Stimulated activated naive CD4-positive, alpha-beta T cell treated with Interleukin-2 at 50 U/mL for 16 hours (primary cell): ENCODE data around the gene ZNF48.

Source experiments
- DNase-seq: peaks from one replicate; lab custom pipeline; 2025; lab: John Stamatoyannopoulos, UW

Gene ZNF48

DNA sequence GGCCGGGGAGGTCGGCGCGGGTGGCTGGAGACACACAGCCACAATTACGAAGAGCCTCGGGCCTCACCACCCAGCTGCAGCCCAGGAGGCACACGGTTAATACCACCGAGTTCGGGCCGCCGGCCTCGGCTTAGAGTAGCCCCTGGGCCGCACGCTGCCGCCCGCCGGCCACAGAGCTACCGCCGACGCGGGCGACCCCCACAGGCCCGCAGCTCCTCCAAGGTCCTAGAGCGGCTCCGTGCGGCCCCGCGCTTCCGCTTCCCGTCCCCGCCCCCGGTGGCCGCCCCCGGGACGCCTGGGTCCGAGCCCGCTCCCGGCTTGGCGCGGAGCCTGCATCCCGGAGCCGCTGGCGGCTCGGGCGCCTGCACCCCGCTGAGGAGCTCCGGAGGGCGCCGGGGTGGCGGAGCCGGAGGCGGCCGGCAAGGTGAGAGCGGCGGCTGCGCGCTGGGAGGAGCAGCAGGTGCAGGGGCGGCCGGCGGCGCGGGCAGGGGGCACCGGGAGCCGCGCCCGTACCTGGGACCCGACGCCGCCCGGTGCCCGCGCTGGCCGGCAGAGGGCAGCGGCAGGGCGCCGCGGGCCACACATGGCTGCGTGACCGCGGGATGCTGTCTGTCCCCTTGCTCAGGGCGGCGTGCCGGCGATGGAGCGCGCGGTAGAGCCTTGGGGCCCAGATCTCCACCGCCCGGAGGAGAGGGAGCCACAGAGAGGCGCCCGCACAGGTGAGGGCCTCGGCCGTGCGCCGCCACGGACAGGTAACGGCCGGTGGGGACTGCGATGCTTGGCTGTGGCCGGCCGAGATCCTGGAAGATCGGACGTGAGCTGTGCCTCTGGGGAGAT, at the start of gene ZNF48:
Gene ZNF48 (plus strand): TSS at position 266 of the 837 bp plus-strand sequence. CDS start 375 bp downstream, at position 641.
- DNase-seq: peak; percentile 51

DNA sequence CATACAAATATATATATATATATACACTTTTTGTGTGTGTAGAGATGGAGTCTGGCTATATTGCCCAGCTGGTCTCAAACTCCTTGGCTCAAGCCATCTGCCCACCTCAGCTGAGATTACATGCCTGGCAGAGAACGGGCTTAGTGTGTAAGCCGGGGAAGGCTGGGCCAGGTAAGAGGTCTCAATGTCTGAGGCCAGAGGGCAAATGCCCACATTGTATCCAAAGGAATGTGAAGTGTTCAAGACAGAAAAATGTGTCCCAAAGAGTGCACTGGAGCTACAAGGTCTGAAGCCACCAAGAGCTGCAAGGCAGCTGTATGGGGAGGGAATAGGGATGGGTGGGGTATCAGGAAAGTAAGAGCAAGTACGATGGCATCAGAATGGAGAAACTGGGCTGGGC, 48.9 kb upstream of the ZNF48 start:
- DNase-seq: no peak

- no peak for DNase-seq
Measured at GRCh38 chr16:30348113-30348512, 47.1 kb upstream of the ZNF48 start.

- DNase-seq: no peak
Measured at GRCh38 chr16:30348929-30349328, 46.3 kb upstream of the ZNF48 start.

- DNase-seq: no peak
Measured at GRCh38 chr16:30349675-30350074, 45.5 kb upstream of the ZNF48 start.

DNA sequence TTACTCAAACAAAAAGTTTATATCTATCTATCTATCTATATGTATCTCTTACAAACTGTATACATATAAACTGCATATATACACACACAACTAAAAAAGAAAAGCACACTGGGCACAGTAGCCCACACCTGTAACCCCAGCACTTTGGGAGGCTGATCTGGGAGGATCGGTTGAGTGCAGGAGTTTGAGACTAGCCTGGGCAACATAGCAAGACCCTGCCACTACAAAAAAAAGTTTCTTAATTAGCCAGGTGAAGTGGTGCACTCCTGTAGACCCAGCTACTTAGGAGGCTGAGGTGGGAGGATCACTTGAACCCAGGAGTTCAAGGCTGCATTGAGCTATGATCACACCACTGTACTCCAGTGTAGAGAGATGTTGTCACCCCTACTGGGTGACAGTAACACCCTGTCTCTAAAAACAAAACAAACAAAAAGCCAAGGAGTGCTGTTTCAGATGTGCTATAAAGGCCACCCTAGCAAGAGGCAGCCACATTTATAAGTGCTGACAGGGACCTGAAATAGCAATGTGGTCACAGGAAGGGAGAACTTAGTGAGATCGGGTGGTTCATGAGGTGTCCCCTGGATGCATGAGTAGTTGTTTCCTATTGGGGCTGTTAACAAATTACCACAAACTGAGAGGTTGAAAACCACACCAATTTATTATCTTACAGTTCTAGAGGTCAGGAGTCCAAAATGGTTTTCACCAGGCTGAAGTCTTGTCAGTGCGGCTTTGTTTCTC, 44.9 kb upstream of the ZNF48 start:
- no peak for DNase-seq

- no peak for DNase-seq
Measured at GRCh38 chr16:30351001-30351441, 44.2 kb upstream of the ZNF48 start.

GRCh38 chr16:30351586-30352419, 43.4 kb upstream of the ZNF48 start:
- DNase-seq: no peak

DNA sequence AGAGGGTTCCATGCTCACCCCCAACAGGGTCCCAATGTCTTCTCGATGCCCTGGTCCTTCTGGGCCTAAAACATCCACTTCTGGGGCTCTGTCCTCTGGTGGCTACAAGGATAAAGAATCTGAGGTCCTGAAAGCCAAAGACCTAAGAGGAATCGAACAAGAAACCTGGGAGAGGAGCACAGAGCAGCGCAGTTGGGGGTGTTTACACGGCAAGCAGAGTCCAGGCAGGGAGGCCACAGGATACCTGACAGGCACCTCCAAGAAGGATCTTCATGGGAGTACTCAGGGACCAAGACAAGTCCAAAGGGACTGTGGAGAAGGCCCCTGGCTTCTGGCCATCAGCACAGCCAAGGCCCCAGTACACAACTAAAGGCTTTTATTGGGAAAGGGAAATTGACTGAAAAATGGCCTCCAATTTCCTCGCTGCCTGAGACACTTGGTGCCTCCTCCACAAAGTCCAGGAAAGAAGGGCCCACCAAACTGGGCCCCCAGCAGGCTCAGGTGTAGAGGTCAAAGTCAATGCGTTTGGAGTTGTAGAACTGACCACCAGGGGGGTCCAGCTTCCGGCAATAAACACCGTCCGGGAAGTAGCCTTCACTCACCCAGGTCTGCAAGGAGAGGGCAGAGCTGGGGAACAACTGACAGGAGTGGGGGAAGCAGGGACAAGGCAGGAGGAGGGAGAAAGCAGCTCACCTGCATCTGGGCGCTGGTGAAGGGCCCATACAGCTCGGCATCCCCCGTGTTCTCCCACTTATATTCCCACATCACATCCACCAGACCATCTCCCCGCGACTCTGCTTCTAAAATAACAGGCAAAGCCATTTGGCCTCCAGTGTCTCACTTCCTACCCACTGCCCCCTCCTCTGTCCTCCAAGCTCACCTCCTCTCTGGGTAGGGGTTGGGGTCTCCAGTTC, 42.5 kb upstream of the ZNF48 start:
- DNase-seq: no peak

DNA sequence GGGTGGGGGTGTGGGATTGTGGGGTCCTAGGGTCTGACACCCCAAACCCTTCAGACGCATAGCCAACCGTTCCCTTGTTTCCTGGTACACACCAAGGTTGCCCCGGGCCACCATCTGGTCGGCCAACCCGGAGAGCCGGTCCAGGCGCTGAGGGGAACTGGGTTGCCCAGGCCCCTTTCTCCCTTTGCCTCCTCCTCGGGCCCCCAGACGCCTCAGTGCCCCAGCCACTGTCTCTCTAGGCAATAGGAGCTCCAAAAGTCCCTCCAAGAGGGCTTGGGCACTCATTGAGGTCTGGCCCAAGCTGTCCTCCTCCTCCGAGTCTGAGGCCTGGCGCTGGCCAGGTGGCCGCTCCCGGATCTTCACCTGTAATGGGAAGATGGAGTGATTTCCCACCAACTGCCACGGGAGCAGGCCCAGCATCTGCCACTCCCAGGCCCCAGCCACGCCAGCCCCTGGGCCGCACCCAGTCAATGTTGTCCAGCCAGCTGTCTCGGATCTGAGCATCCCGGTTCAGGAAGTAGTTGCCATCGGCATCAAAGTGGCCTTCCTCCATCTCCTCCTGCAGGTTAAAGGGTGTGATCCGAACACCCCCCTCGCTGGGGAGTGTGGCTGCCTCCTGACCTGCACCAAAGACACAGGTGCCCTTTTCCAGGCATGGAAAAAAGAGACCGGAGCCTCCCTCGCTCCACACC, 41.6 kb upstream of the ZNF48 start:
- no peak for DNase-seq

GRCh38 chr16:30354423-30355143, 40.6 kb upstream of the ZNF48 start:
- no peak for DNase-seq

DNA sequence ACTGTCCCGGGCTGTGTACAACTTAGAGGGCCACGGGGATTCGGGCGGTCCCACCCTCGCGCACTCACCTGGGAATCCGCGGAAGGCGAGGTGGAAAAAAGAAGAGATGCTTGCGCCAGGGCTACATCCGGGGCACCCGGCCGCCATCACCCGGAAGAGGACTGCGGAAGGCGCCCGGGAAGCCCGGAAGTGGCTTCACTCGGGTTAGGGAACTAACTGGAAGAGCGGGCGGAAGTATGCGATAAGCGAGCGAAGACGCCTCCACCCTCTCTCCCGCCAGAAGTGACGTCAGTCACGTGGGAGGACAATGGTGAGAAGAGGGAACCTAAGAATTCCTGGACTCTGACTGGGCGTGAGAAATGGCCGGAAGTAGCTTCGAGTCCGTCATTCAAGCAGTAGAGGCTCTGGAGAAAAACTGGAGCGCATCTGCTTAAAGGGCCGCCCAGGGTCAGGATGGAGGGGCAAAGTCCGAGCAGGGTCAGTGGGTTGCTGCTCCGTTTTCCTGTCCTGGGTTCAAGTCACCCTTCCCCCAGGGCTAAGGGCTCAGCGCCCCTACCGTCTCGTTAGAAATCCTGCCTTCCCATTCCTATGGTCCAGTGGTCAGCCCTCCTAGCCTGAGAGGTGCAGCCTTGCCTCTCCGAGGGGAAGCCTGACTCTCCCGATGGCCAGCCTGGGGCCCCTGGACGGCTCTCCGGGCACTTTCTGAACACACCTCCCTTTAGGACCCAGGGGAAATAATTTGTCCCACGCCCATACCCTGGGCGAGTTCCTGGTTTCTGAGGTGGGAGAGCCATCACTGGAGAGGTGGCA, 39.9 kb upstream of the ZNF48 start, which contains the start of gene CD2BP2:
Gene CD2BP2 (minus strand): TSS at position 165 of the 810 bp plus-strand sequence. CDS start 627 bp downstream, outside the sequence.
- DNase-seq: peak; percentile 84

GRCh38 chr16:30355954-30356308, 39.3 kb upstream of the ZNF48 start:
- no peak for DNase-seq

DNA sequence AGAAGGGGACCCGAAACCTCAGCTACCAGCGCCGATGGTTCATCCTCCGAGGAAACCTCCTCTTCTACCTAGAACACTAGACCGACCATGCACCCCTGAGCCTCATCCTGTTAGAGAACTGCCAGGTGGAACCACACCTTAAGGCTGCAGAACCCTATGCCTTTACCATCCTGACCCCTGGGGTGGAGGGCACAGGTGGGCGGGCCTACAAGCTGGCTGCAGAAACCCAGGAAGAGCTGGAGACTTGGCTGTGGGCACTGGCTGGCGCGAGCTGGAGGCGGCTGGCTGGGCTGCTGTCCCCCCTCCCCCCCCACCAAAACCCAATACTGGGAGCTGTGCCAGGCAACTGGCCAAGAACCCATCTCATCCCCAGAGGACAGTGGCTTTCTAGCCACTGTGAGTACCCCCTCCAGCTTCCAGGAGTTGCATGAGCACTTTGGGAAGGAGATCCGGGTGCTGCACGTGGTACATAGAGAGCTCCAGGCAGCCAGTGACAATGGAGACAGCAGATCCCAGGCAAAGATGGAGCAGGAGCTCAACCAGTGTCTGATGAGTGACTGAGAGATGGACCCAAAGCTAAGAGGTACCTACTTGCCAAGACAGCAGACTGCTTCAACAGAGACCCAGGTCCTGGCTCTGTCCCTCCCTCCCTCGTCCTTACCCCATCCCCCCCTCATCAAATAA, 38.7 kb upstream of the ZNF48 start:
- no peak for DNase-seq

GRCh38 chr16:30357085-30357714, 38.0 kb upstream of the ZNF48 start:
- DNase-seq: no peak

- DNase-seq: no peak
Measured at GRCh38 chr16:30357715-30358576, 37.3 kb upstream of the ZNF48 start.

DNA sequence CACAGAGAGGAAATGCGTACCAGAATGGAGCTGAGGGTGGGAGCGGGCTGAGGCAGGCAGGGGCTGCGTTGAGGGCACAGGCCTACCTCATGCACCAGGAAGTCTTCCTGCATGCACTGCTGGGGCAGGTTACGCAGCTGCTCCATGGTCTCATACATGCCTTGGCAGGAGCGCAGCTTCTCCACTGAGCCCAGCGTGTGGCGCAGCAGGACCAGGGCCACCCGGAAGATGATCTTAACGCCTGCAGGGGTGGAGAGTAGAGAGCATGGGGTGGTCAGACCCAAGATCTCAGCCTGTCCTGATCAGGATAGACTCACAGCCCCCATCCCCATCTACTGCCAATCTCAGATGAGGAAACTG, 36.7 kb upstream of the ZNF48 start:
- DNase-seq: no peak
